ENCODE data around the gene KIRREL1.

DNA sequence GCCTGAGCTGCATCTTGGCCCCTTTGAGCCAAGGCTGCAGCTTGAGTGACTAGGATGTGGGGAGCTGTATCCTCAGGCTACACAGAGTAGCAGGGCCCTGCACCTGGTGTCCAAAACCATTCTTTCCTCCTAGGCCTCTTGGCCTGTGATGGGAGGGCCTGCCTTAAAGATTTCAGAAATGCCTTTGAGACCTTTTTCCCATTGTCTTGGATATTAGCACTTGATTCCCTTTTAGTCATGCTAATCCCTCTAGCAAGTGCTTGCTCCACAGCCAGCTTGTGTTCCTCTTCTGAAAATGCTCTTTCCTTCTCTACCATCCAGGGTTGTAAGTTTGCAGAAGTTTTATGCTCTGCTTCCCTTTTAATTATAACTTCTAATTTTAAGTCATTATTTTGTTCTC lies 21.7 kb upstream of the KIRREL1 start:
- no peak for TF ChIP-seq CTCF (conservative IDR thresholded peaks at IDR 0.05 in 1 of 2, IDR thresholded peaks at IDR 0.05 in 1 of 2; ENCODE audit: low read depth in 1 of 2, low read length in 2 of 2)
- no peak for TF ChIP-seq EZH2 (IDR thresholded peaks at IDR 0.05; ENCODE audit: low read length, missing control alignments)

All from fibroblast of lung (primary cell).